OCI-LY7 (cell line): ENCODE data around the gene RBM20. TPM values are rescaled to one million over a fixed set of nuclear protein-coding genes. Genes with fewer than 3 reads are reported as not detected.
"Not testable (repeated sequence)": the region's sequence is repeated elsewhere in the genome, so short reads cannot be mapped to it uniquely, and the experiment has no call there.

ENCODE experiments used
- BruUV-seq: library from RNA; stranded (reverse); fragments of 400-500 nt; replicated peaks from 2 replicates; lab custom pipeline; 2021; lab: Mats Ljungman, UMichigan
- CTCF ChIA-PET: fragments of 300-600 bp; sonication (Branson Sonifier 250); formaldehyde crosslinking; loops from one replicate; lab custom pipeline; 2022; ENCODE audit warnings: antibody characterized with exemption; ENCODE audit not compliant: unreplicated experiment; lab: Charles Lee
- POLR2A ChIA-PET: fragments of 300-600 bp; sonication (Branson Sonifier 250); formaldehyde crosslinking; loops from one replicate; lab custom pipeline; 2022; ENCODE audit warnings: antibody characterized with exemption; lab: Charles Lee
- DNase-seq: peaks from one replicate; pipeline ENCODE4 v3.0.0-alpha.2; 2015; ENCODE audit warnings: low spot score
- H2AFZ ChIP-seq: fragments of 200-600 bp; sonication (generic), shearing (Covaris generic); 2 replicates; pipeline ENCODE4 v1.6.1; 2014; ENCODE audit warnings: mild to moderate bottlenecking, antibody characterized with exemption, low read length, moderate library complexity
- H3K27ac ChIP-seq: fragments of 200-600 bp; sonication (generic); 2 replicates; pipeline ENCODE4 v1.5.1; 2014; ENCODE audit warnings: mixed run types, low read depth, mild to moderate bottlenecking, moderate library complexity, low read length, inconsistent platforms; ENCODE audit not compliant: poor library complexity, severe bottlenecking
- H3K36me3 ChIP-seq: fragments of 200-600 bp; sonication (generic); 2 replicates; pipeline ENCODE4 v1.6.1; 2014; ENCODE audit warnings: mild to moderate bottlenecking, antibody characterized with exemption, low read length, moderate library complexity, mixed read lengths; ENCODE audit not compliant: insufficient read depth
- H3K4me1 ChIP-seq: fragments of 200-600 bp; sonication (generic); 2 replicates; pipeline ENCODE4 v1.5.1; 2014; ENCODE audit warnings: mild to moderate bottlenecking, low read length; ENCODE audit not compliant: insufficient read depth, poor library complexity, severe bottlenecking
- H3K4me2 ChIP-seq: fragments of 200-600 bp; sonication (generic); 2 replicates; pipeline ENCODE4 v1.6.1; 2014; ENCODE audit warnings: mild to moderate bottlenecking, low read length
- H3K4me3 ChIP-seq: fragments of 200-600 bp; sonication (generic); 2 replicates; pipeline ENCODE4 v1.5.1; 2014; ENCODE audit warnings: mild to moderate bottlenecking, low read depth, low read length; ENCODE audit not compliant: poor library complexity, severe bottlenecking
- H3K79me2 ChIP-seq: fragments of 200-600 bp; sonication (generic); 2 replicates; pipeline ENCODE4 v1.6.1; 2016; ENCODE audit warnings: low read depth, mild to moderate bottlenecking, low read length, moderate library complexity, mixed read lengths; ENCODE audit not compliant: insufficient read depth
- H3K9me2 ChIP-seq: fragments of 200-600 bp; sonication (generic); 2 replicates; pipeline ENCODE4 v1.6.1; 2016; ENCODE audit warnings: mild to moderate bottlenecking, low read length, mixed read lengths; ENCODE audit not compliant: insufficient read depth
- H3K9me3 ChIP-seq: fragments of 200-600 bp; sonication (generic); 2 replicates; pipeline ENCODE4 v1.6.1; 2014; ENCODE audit warnings: mild to moderate bottlenecking, mixed run types, low read length, mixed read lengths
- H4K20me1 ChIP-seq: fragments of 200-600 bp; sonication (generic); 2 replicates; pipeline ENCODE4 v1.6.1; 2014; ENCODE audit warnings: mild to moderate bottlenecking, antibody characterized with exemption, low read length, moderate library complexity, mixed read lengths; ENCODE audit not compliant: insufficient read depth
- EZH2phosphoT487 ChIP-seq: fragments of 200-600 bp; sonication (generic); IDR thresholded peaks from 2 replicates; pipeline ENCODE4 v1.6.1; 2018; ENCODE audit warnings: low read depth, borderline replicate concordance, mild to moderate bottlenecking, mixed run types, antibody characterized with exemption, low read length, moderate library complexity, mixed read lengths
- intact Hi-C: fragments of 100-400 bp; cut with micrococcal nuclease; formaldehyde crosslinking; loops from one replicate; pipeline ENCODE4 v1.10.0; 2022; ENCODE audit not compliant: unreplicated experiment
- total RNA-seq, 2 experiments: library from RNA; depleted of rRNA in 1 of 2; stranded (reverse); fragments of >200 nt in 1 of 2; shearing (Covaris generic) in 1 of 2; gene quantifications; 2 replicates each; pipeline ENCODE4 v1.2.3, GENCODE V29; 2014 to 2022
- TF ChIP-seq, protein P1 (sequence below): fragments of 200-600 bp; sonication (generic); conservative IDR thresholded peaks from 2 replicates; pipeline ENCODE4 v1.5.1; 2014; ENCODE audit warnings: mild to moderate bottlenecking, antibody characterized with exemption, low read length, moderate library complexity, mixed read lengths

RBM20 gene
- total RNA-seq, 2 experiments from 2014 or later: 0.35 to 1.0 TPM

DNA sequence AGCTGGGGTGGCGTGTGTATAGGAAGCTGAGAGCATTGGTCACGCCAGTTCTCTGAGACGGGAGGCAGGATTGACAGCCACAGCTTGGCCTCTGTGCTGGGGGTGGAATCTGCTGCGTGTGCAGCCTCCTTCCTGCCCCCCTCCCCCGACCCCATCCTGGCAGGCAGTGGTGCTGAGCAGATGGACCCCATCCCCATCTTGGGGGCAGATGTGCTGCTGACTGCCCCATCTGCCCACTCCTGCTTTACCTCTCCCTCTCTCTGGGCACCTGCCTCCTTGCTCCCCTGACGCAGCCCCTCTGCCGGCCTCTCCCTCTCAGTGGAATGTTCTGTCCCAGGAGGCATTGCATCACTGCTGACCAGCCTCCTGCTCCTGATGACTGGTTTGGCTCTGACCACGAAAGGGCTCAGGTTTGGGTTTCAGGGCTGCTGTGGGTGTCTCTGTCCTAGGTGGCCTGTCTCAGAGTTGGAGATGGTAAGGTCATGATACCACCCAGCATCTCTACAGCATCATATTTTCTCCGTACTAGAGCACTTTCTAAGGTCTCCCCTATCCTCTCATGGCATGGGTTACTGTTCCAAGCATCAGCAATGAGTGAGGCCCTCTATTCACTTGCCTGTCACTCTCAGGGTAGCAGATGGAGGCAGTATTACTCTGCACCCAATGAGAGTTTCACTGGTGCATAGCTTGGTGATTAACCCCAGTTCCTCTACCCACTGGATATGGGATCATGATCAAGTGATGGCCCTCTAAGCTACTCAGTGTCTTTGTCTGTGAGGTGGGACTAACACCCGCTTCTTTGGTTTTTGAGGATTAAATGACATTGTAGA is 81.9 kb downstream of the RBM20 start:
- BruUV-seq: no TSS peak
- Histone ChIP-seq H3K9me2 (no peaks in the 10 kb centered on the region), H3K27ac (peak overlapping the region; percentile 92), H3K36me3 (no peaks in the 10 kb centered on the region), H3K79me2 (no peaks in the 10 kb centered on the region), H3K4me1 (peaks cover 57% of the 10 kb centered on the region), H3K9me3 (no peaks in the 10 kb centered on the region), H2AFZ (peak overlapping the region; percentile 75), H3K4me3 (no peak overlapping the region), H3K4me2 (peak overlapping the region; percentile 81), H4K20me1 (no peaks in the 10 kb centered on the region)
- DNase-seq: peak; percentile 52
- POLR2A ChIA-PET: interaction anchor here (0.5 to 0.9 kb wide), 5 partner anchors 17 to 193 kb away, joined by 3 to 5 read pairs (median 3); partner anchors contain the start of gene SHOC2
- TF ChIP-seq, protein P1, sequence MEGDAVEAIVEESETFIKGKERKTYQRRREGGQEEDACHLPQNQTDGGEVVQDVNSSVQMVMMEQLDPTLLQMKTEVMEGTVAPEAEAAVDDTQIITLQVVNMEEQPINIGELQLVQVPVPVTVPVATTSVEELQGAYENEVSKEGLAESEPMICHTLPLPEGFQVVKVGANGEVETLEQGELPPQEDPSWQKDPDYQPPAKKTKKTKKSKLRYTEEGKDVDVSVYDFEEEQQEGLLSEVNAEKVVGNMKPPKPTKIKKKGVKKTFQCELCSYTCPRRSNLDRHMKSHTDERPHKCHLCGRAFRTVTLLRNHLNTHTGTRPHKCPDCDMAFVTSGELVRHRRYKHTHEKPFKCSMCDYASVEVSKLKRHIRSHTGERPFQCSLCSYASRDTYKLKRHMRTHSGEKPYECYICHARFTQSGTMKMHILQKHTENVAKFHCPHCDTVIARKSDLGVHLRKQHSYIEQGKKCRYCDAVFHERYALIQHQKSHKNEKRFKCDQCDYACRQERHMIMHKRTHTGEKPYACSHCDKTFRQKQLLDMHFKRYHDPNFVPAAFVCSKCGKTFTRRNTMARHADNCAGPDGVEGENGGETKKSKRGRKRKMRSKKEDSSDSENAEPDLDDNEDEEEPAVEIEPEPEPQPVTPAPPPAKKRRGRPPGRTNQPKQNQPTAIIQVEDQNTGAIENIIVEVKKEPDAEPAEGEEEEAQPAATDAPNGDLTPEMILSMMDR: peak; percentile 69
- no peak for TF ChIP-seq EZH2phosphoT487
- intact Hi-C loops: loop anchor here (2.0 to 5.0 kb wide), 2 partner anchors 75 to 114 kb away; no protein-coding TSS in a partner anchor
- CTCF ChIA-PET: interaction anchor here (1.2 kb wide), 1 partner anchor 17 kb away, joined by 4 read pairs; no protein-coding TSS in a partner anchor

DNA sequence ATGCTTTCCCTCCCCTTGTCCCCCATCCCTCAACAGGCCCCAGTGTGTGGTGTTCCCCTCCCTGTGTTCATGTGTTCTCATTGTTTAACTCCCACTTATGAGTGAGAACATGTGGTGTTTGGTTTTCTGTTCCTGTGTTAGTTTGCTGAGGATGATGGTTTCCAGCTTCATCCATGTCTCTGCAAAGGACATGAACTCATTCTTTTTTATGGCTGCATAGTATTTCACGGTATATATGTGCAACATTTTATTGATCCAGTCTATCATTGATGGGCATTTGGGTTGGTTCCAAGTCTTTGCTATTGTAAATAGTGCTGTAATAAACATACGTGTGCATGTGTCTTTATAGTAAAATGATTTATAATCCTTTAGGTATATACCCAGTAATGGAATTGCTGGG is 83.6 kb downstream of the RBM20 start:
- H3K9me2 ChIP-seq, BruUV-seq, H3K79me2 ChIP-seq, H3K27ac ChIP-seq, DNase-seq, H3K36me3 ChIP-seq, POLR2A ChIA-PET, H3K9me3 ChIP-seq, H3K4me2 ChIP-seq, CTCF ChIA-PET, H4K20me1 ChIP-seq, H3K4me3 ChIP-seq, H2AFZ ChIP-seq: not testable (repeated sequence)
- peaks cover 41% of the 10 kb centered on the region for H3K4me1 ChIP-seq
- intact Hi-C loops: loop anchor here (5.0 kb wide), 1 partner anchor 115 kb away; no protein-coding TSS in a partner anchor

DNA sequence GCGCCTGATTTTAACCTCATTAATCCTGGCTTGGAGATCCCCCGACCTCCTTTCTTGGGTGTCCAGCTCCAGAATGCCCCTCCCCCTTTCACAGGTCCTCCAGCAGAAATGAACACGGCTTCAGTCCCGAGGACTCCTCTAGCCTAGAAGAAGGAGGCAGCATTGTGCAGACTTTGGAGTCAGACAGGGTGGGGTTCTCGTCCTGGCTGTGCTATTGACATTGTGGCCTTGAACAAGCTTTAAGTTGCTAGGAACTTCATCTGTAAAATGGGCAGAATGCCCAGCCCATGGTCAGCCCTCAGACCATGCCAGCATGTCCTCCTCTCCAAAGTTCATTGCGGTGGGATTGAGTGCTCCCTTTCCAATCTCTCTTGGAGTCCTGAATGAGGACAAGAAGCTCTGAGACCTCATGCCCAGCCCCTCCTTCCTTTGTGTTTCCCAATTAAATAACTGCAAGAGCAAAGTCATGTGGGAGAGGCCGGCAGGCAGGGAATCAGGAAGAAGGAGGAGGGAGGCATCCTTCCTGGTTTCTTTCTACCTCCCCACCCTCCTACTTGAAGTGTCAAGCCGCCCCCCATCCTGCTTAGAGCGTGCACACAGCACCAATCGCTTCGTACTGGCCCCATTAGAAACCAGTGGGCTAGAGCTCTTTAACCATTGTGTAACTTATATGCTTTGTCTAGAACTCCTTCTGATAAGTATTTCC is 86.4 kb downstream of the RBM20 start:
- Histone ChIP-seq H3K4me2 (no peak overlapping the region), H3K9me2 (no peaks in the 10 kb centered on the region), H3K9me3 (no peaks in the 10 kb centered on the region), H3K27ac (no peak overlapping the region), H3K79me2 (no peaks in the 10 kb centered on the region), H2AFZ (no peak overlapping the region), H4K20me1 (no peaks in the 10 kb centered on the region), H3K4me3 (no peak overlapping the region), H3K4me1 (peaks cover 22% of the 10 kb centered on the region), H3K36me3 (no peaks in the 10 kb centered on the region)
- POLR2A ChIA-PET: interaction anchor here (0.6 to 1.9 kb wide), 5 partner anchors 12 to 113 kb away, joined by 3 to 5 read pairs (median 3); no protein-coding TSS in a partner anchor
- no TSS peak for BruUV-seq
- CTCF ChIA-PET: no interaction called here
- no peak for DNase-seq
- TF ChIP-seq, protein P1: no peak
- intact Hi-C loops: no loop called here
